OCI-LY7 (cell line): ENCODE data around the gene CSPG4. TPM values are rescaled to one million over a fixed set of nuclear protein-coding genes. Genes with fewer than 3 reads are reported as not detected.

Source experiments
- BruUV-seq: library from RNA; stranded (reverse); fragments of 400-500 nt; replicated peaks from 2 replicates; lab custom pipeline; 2021; lab: Mats Ljungman, UMichigan
- CTCF ChIA-PET: fragments of 300-600 bp; sonication (Branson Sonifier 250); formaldehyde crosslinking; loops from one replicate; lab custom pipeline; 2022; ENCODE audit warnings: antibody characterized with exemption; ENCODE audit not compliant: unreplicated experiment; lab: Charles Lee
- POLR2A ChIA-PET: fragments of 300-600 bp; sonication (Branson Sonifier 250); formaldehyde crosslinking; loops from one replicate; lab custom pipeline; 2022; ENCODE audit warnings: antibody characterized with exemption; lab: Charles Lee
- DNase-seq: peaks from one replicate; pipeline ENCODE4 v3.0.0-alpha.2; 2015; ENCODE audit warnings: low spot score
- H2AFZ ChIP-seq: fragments of 200-600 bp; sonication (generic), shearing (Covaris generic); 2 replicates; pipeline ENCODE4 v1.6.1; 2014; ENCODE audit warnings: mild to moderate bottlenecking, antibody characterized with exemption, low read length, moderate library complexity
- H3K27ac ChIP-seq: fragments of 200-600 bp; sonication (generic); 2 replicates; pipeline ENCODE4 v1.5.1; 2014; ENCODE audit warnings: mixed run types, low read depth, mild to moderate bottlenecking, moderate library complexity, low read length, inconsistent platforms; ENCODE audit not compliant: poor library complexity, severe bottlenecking
- H3K36me3 ChIP-seq: fragments of 200-600 bp; sonication (generic); 2 replicates; pipeline ENCODE4 v1.6.1; 2014; ENCODE audit warnings: mild to moderate bottlenecking, antibody characterized with exemption, low read length, moderate library complexity, mixed read lengths; ENCODE audit not compliant: insufficient read depth
- H3K4me1 ChIP-seq: fragments of 200-600 bp; sonication (generic); 2 replicates; pipeline ENCODE4 v1.5.1; 2014; ENCODE audit warnings: mild to moderate bottlenecking, low read length; ENCODE audit not compliant: insufficient read depth, poor library complexity, severe bottlenecking
- H3K4me2 ChIP-seq: fragments of 200-600 bp; sonication (generic); 2 replicates; pipeline ENCODE4 v1.6.1; 2014; ENCODE audit warnings: mild to moderate bottlenecking, low read length
- H3K4me3 ChIP-seq: fragments of 200-600 bp; sonication (generic); 2 replicates; pipeline ENCODE4 v1.5.1; 2014; ENCODE audit warnings: mild to moderate bottlenecking, low read depth, low read length; ENCODE audit not compliant: poor library complexity, severe bottlenecking
- H3K79me2 ChIP-seq: fragments of 200-600 bp; sonication (generic); 2 replicates; pipeline ENCODE4 v1.6.1; 2016; ENCODE audit warnings: low read depth, mild to moderate bottlenecking, low read length, moderate library complexity, mixed read lengths; ENCODE audit not compliant: insufficient read depth
- H3K9me2 ChIP-seq: fragments of 200-600 bp; sonication (generic); 2 replicates; pipeline ENCODE4 v1.6.1; 2016; ENCODE audit warnings: mild to moderate bottlenecking, low read length, mixed read lengths; ENCODE audit not compliant: insufficient read depth
- H3K9me3 ChIP-seq: fragments of 200-600 bp; sonication (generic); 2 replicates; pipeline ENCODE4 v1.6.1; 2014; ENCODE audit warnings: mild to moderate bottlenecking, mixed run types, low read length, mixed read lengths
- H4K20me1 ChIP-seq: fragments of 200-600 bp; sonication (generic); 2 replicates; pipeline ENCODE4 v1.6.1; 2014; ENCODE audit warnings: mild to moderate bottlenecking, antibody characterized with exemption, low read length, moderate library complexity, mixed read lengths; ENCODE audit not compliant: insufficient read depth
- EZH2phosphoT487 ChIP-seq: fragments of 200-600 bp; sonication (generic); IDR thresholded peaks from 2 replicates; pipeline ENCODE4 v1.6.1; 2018; ENCODE audit warnings: low read depth, borderline replicate concordance, mild to moderate bottlenecking, mixed run types, antibody characterized with exemption, low read length, moderate library complexity, mixed read lengths
- intact Hi-C: fragments of 100-400 bp; cut with micrococcal nuclease; formaldehyde crosslinking; loops from one replicate; pipeline ENCODE4 v1.10.0; 2022; ENCODE audit not compliant: unreplicated experiment
- total RNA-seq, 2 experiments: library from RNA; depleted of rRNA in 1 of 2; stranded (reverse); fragments of >200 nt in 1 of 2; shearing (Covaris generic) in 1 of 2; gene quantifications; 2 replicates each; pipeline ENCODE4 v1.2.3, GENCODE V29; 2014 to 2022
- TF ChIP-seq, protein P1 (sequence below): fragments of 200-600 bp; sonication (generic); conservative IDR thresholded peaks from 2 replicates; pipeline ENCODE4 v1.5.1; 2014; ENCODE audit warnings: mild to moderate bottlenecking, antibody characterized with exemption, low read length, moderate library complexity, mixed read lengths

The CSPG4 gene
- total RNA-seq, 2 experiments from 2014 or later, result not detected

DNA sequence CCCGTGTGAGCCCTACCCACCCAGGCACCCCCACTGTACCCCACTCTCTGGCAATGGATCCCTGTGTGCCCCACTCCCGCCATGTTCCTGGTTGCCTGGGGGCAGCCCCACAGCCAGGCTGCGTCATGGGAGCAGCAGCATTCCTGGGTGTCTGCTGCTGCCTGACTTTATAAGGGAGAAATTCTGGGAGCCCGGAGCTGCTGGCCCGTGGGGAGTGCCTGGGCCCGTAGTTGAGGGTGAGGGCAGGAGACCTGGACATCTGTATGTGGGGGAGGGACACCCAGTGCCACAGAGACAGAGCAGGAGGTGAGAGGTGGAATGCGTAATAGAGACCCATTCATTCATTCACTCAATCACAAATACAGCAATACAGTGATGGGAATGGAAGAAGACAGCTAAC lies 15.1 kb downstream of the CSPG4 start:
- Histone ChIP-seq H3K4me1 (peaks cover 27% of the 10 kb centered on the region), H4K20me1 (no peaks in the 10 kb centered on the region), H2AFZ (no peak overlapping the region), H3K79me2 (no peaks in the 10 kb centered on the region), H3K9me2 (no peaks in the 10 kb centered on the region), H3K9me3 (no peaks in the 10 kb centered on the region), H3K27ac (no peak overlapping the region), H3K36me3 (no peaks in the 10 kb centered on the region), H3K4me3 (no peak overlapping the region), H3K4me2 (no peak overlapping the region)
- intact Hi-C loops, result no loop called here
- no peak for TF ChIP-seq EZH2phosphoT487
- TF ChIP-seq, protein P1, sequence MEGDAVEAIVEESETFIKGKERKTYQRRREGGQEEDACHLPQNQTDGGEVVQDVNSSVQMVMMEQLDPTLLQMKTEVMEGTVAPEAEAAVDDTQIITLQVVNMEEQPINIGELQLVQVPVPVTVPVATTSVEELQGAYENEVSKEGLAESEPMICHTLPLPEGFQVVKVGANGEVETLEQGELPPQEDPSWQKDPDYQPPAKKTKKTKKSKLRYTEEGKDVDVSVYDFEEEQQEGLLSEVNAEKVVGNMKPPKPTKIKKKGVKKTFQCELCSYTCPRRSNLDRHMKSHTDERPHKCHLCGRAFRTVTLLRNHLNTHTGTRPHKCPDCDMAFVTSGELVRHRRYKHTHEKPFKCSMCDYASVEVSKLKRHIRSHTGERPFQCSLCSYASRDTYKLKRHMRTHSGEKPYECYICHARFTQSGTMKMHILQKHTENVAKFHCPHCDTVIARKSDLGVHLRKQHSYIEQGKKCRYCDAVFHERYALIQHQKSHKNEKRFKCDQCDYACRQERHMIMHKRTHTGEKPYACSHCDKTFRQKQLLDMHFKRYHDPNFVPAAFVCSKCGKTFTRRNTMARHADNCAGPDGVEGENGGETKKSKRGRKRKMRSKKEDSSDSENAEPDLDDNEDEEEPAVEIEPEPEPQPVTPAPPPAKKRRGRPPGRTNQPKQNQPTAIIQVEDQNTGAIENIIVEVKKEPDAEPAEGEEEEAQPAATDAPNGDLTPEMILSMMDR, result no peak
- DNase-seq, result no peak
- ChIA-PET CTCF (no interaction called here), POLR2A (no interaction called here)
- no TSS peak for BruUV-seq

GRCh38 chr15:75696854-75697259 lies 15.8 kb downstream of the CSPG4 start:
- no peaks in the 10 kb centered on the region for H3K9me2 ChIP-seq
- no peaks in the 10 kb centered on the region for H3K9me3 ChIP-seq
- H3K79me2 ChIP-seq, result no peaks in the 10 kb centered on the region
- peaks cover 27% of the 10 kb centered on the region for H3K4me1 ChIP-seq
- DNase-seq, result no peak
- no peak for TF ChIP-seq EZH2phosphoT487
- TF ChIP-seq, protein P1, result no peak
- no peaks in the 10 kb centered on the region for H4K20me1 ChIP-seq
- intact Hi-C loops, result no loop called here
- ChIA-PET POLR2A (no interaction called here), CTCF (no interaction called here)
- H3K36me3 ChIP-seq, result no peaks in the 10 kb centered on the region
- no TSS peak for BruUV-seq
- H3K27ac ChIP-seq, result no peak overlapping the region
- H2AFZ ChIP-seq, result no peak overlapping the region
- H3K4me2 ChIP-seq, result no peak overlapping the region
- no peak overlapping the region for H3K4me3 ChIP-seq

DNA sequence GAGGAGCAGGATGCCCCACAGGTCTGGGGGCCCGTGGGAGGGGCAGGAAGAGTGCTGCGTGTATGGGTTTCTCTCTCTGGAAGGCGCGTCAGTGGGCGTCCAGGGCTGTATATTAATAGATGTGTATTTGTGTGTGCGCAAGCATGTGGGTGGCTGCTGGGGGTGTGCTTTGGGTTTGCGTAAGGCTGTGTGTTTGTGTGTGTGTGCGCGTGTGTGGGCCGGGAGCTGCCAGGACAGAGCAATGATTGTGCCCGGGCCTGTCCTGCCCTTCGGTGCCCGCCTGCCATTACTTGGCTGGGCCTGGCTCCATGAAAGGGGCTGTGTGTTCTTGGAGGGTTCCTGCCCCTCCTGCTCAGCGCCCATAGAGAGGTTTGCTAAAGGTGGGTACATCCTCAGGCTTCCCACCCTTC lies 16.3 kb downstream of the CSPG4 start:
- POLR2A ChIA-PET, result no interaction called here
- Histone ChIP-seq H3K4me2 (no peak overlapping the region), H3K4me1 (peaks cover 27% of the 10 kb centered on the region), H3K4me3 (no peak overlapping the region), H3K27ac (no peak overlapping the region), H3K36me3 (no peaks in the 10 kb centered on the region), H3K9me3 (no peaks in the 10 kb centered on the region), H3K79me2 (no peaks in the 10 kb centered on the region), H4K20me1 (no peaks in the 10 kb centered on the region), H2AFZ (no peak overlapping the region), H3K9me2 (no peaks in the 10 kb centered on the region)
- TF ChIP-seq EZH2phosphoT487, result no peak
- TF ChIP-seq, protein P1, result no peak
- intact Hi-C loops, result no loop called here
- CTCF ChIA-PET, result no interaction called here
- no TSS peak for BruUV-seq
- DNase-seq, result no peak
